Endothelial cell (in vitro differentiated cells): ENCODE data around the gene ETS2. TPM values are rescaled to one million over a fixed set of nuclear protein-coding genes. Genes with fewer than 3 reads are reported as not detected.

Experiments used
- DNase-seq: peaks from one replicate; pipeline ENCODE4 v3.0.0; 2021; ENCODE audit warnings: low spot score
- H3K27ac Mint-ChIP-seq: one replicate; pipeline ENCODE4 v1.8.0; 2021; ENCODE audit warnings: mixed read lengths, inconsistent platforms; ENCODE audit not compliant: unreplicated experiment
- H3K27me3 Mint-ChIP-seq: one replicate; pipeline ENCODE4 v1.8.0; 2021; ENCODE audit warnings: mild to moderate bottlenecking, moderate library complexity, mixed read lengths, inconsistent platforms; ENCODE audit not compliant: unreplicated experiment
- H3K36me3 Mint-ChIP-seq: one replicate; pipeline ENCODE4 v1.8.0; 2021; ENCODE audit warnings: mild to moderate bottlenecking, low read depth, mixed read lengths, inconsistent platforms; ENCODE audit not compliant: unreplicated experiment
- H3K4me1 Mint-ChIP-seq: one replicate; pipeline ENCODE4 v1.8.0; 2021; ENCODE audit warnings: mild to moderate bottlenecking, mixed read lengths, inconsistent platforms; ENCODE audit not compliant: unreplicated experiment
- H3K4me3 Mint-ChIP-seq: one replicate; pipeline ENCODE4 v1.8.0; 2021; ENCODE audit warnings: mild to moderate bottlenecking, mixed read lengths, inconsistent platforms; ENCODE audit not compliant: unreplicated experiment
- H3K9me3 Mint-ChIP-seq: one replicate; pipeline ENCODE4 v1.8.0; 2021; ENCODE audit warnings: mixed read lengths, inconsistent platforms; ENCODE audit not compliant: unreplicated experiment
- CTCF ChIP-seq: fragments of 200-600 bp; sonication (generic); IDR thresholded peaks from one replicate; pipeline ENCODE4 v1.5.0; 2021; ENCODE audit warnings: antibody characterized with exemption; ENCODE audit not compliant: unreplicated experiment
- total RNA-seq: library from RNA; stranded (reverse); fragmentation: NEBNext Ultra II Directional; extraction: Animal tissue kit (Norgen Biotek cat#: 25700); gene quantifications from one replicate; pipeline ENCODE4 v1.2.1, GENCODE V29; 2021; ENCODE audit not compliant: unreplicated experiment

Gene ETS2
- total RNA-seq, 1 donor from 2014 or later = 74.2 TPM

GRCh38 chr21:38797470-38797869 lies 8.3 kb upstream of the ETS2 start:
- Mint-ChIP-seq H3K4me1 (no peaks in the 10 kb centered on the region), H3K4me3 (no peak overlapping the region), H3K27ac (no peak overlapping the region), H3K36me3 (no peaks in the 10 kb centered on the region), H3K9me3 (no peaks in the 10 kb centered on the region), H3K27me3 (peaks cover 4% of the 10 kb centered on the region)
- no peak for TF ChIP-seq CTCF
- DNase-seq = no peak

GRCh38 chr21:38798081-38798480 lies 7.6 kb upstream of the ETS2 start:
- no peak for TF ChIP-seq CTCF
- Mint-ChIP-seq H3K9me3 (no peaks in the 10 kb centered on the region), H3K36me3 (no peaks in the 10 kb centered on the region), H3K4me3 (no peak overlapping the region), H3K27me3 (peaks cover 4% of the 10 kb centered on the region), H3K27ac (no peak overlapping the region), H3K4me1 (no peaks in the 10 kb centered on the region)
- no peak for DNase-seq

- Mint-ChIP-seq H3K4me1 (no peaks in the 10 kb centered on the region), H3K27ac (no peak overlapping the region), H3K4me3 (no peak overlapping the region), H3K9me3 (no peaks in the 10 kb centered on the region), H3K36me3 (no peaks in the 10 kb centered on the region), H3K27me3 (peaks cover 4% of the 10 kb centered on the region)
- no peak for DNase-seq
- TF ChIP-seq CTCF = no peak
Measured at GRCh38 chr21:38798481-38798882, 7.2 kb upstream of the ETS2 start.

- Mint-ChIP-seq H3K27ac (no peak overlapping the region), H3K9me3 (no peaks in the 10 kb centered on the region), H3K27me3 (peaks cover 4% of the 10 kb centered on the region), H3K36me3 (peaks cover 4% of the 10 kb centered on the region), H3K4me1 (peaks cover 3% of the 10 kb centered on the region), H3K4me3 (no peak overlapping the region)
- no peak for DNase-seq
- no peak for TF ChIP-seq CTCF
Measured at GRCh38 chr21:38800046-38800758, 5.5 kb upstream of the ETS2 start.

GRCh38 chr21:38800924-38801744 lies 4.6 kb upstream of the ETS2 start:
- Mint-ChIP-seq H3K27me3 (peaks cover 4% of the 10 kb centered on the region), H3K27ac (no peak overlapping the region), H3K9me3 (no peaks in the 10 kb centered on the region), H3K4me1 (peaks cover 3% of the 10 kb centered on the region), H3K36me3 (peaks cover 4% of the 10 kb centered on the region), H3K4me3 (no peak overlapping the region)
- TF ChIP-seq CTCF = no peak
- no peak for DNase-seq
